GM19372 (cell line): ENCODE results near the gene VPS26B.
"Not testable (repeated sequence)": the region's sequence is repeated elsewhere in the genome, so short reads cannot be mapped to it uniquely, and the experiment has no call there.

ENCODE experiments used
- ATAC-seq: cut with Tn5 transposase; IDR thresholded peaks from one replicate; pipeline ENCODE4 v1.9.1; 2021; ENCODE audit warnings: mild to moderate bottlenecking, low read depth, moderate library complexity; ENCODE audit not compliant: unreplicated experiment

Gene VPS26B

DNA sequence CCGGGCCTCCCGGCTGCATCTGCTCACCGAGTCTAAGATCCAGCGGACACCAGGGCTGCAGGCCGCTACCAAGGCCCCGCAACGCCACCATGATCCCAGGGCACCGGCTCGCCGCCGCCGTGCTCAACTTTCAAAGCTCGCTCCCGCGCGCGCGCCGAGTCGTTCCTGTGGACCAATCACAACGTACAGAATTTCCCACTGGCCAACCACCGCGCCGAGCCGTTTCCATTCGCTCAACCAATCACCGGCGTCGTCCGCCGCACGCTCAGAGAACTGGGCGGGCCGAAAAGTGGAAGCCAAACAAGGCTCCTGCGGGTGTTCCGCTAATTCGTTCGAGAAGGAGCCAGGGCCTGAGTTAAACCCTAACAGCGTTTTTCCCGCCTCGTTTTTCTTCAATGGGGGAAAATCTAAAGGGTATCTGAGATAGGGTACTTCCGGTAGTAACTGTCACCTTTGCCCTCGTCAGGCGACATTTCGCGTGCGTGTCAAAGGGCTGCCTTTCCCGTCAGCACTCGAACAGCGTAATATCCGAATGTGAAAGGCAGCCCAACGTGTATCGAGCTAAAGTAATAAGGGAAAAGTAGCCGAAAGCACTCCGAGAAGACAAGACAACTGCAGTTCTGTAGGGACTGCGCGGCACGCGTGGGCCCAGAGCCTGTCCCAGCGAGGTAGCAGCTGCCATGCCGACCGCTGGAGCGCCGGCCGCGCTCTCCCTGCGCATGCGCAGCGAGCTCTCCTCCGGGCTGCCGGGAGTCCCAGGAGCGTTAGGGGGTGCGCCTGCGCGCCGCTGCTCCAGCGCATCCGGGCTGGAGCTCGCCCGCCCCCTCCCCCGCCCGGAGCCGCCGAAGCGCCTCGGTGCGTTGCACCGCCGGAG lies at the start of gene VPS26B, which contains the start of gene NCAPD3:
Gene VPS26B (plus strand): TSS at position 836 of the 874 bp plus-strand sequence. CDS start 452 bp downstream, outside the sequence.
Gene NCAPD3 (minus strand): TSS at position 132 of the 874 bp plus-strand sequence. CDS start 41 bp downstream, at position 91.
- ATAC-seq: peak; percentile 72

DNA sequence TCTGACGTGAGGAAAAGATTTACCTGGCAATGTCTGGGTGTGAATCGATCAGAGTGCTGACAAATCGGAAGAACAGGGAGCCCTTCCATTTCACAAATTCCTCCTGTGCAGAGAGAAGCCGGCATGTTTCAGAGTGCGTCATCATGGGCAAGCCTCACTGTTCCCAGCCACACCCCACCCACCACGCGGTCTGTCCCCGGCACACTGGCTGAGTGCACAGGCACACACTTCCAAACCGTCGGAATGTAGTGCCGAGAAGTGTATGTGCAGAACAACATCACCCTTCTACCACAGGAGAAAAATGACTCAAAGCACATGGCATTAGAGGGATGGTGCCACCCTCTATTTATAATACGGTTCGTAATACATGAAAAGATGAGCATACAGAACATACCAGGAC lies 48.2 kb upstream of the VPS26B start:
- no peak for ATAC-seq

DNA sequence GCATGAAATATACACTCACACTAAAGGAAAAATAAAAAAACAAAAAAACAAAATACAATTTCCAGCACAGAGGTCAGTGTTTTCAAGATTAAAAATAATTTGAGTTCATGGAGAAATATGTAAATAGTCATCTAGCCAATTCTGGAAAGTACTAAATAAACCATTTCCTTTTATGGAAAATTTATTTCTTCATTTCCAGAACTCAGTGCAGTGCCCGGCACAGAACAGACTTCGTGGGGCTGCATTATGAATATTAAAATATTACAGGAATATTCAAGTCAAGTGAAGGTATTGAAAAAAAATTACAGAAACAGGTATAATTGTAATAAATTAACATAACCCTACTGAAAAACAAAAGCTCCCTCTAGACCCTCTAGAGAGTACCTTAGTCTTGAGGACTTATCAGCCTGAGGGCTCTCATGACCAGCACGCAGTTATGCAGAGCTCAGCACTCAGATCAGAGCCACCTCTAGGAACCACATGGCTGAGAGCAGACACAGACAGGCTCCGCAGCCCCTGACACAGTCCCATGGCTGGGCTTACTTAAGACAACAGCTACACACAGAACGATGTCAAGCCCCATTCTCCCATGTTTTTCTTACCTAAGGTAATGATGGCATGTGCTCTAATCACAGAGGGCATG lies 46.3 kb upstream of the VPS26B start:
- no peak for ATAC-seq

DNA sequence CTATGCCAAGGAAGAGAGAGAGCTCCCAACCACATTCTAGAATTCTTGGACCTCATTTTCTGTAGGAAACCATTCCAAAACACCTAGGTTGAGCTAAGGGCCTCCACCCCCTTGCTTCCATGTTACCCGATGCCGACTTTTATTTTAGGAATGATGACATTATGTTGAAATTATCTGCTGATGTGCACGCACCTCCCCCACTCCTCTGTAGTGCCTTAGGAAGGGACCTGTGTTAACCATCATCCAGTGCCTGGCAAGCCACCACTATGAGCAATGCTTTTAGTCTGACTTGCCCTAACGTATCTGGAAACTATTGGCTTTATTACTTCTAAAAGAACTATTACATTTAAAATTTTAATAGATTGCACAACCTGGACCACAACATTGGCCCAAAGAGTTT lies 42.8 kb upstream of the VPS26B start:
- no peak for ATAC-seq

DNA sequence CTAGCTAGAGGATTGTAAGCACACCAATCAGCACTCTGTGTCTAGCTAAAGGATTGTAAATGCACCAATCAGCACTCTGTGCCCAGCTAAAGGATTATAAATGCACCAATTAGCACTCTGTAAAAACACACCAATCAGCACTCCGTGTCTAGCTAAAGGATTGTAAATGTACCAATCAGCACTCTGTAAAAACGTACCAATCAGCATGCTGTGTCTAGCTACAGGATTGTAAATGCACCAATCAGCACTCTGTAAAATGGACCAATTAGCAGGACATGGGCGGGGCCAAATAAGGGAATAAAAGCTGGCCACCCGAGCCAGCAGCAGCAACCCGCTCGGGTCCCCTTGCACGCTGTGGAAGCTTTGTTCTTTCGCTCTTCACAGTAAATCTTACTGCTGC lies 36.4 kb upstream of the VPS26B start:
- ATAC-seq: not testable (repeated sequence)

DNA sequence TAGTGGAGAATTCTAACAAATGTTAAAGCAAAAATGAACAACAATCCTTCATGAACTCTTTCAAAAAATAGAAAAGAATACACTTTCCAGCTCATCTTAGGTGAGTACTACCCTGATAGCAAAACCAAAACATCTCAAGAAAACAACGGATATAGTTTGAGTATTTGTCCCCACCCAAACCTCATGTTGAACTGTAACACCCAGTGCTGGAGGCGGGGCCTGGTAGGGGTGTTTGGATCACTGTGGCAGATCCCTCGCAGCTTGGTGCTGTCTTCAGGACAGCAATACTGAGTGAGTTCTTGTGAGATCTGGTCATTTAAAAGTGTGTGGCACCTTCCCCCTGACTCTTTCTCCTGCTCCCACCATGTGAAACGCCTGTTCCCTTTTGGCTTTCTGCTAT lies 27.7 kb upstream of the VPS26B start:
- no peak for ATAC-seq

DNA sequence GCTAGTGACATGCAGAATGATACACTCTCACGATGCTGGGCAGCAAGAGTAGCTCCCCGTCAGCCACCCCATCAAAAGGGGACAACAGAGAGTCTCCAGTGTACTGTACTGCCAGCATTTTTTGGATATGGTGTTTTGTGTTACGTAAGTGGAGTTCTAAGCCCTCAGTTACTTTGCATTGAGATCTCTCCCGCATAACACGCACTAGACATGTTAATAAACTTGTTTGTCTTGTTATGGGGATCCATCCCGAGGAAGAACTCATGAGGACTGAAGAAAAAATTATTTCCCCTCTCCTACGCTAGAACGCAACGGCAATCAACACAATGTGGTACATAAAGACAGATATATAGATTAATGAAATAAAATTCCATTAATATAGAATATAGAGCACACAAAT lies 24.9 kb upstream of the VPS26B start:
- ATAC-seq: no peak

DNA sequence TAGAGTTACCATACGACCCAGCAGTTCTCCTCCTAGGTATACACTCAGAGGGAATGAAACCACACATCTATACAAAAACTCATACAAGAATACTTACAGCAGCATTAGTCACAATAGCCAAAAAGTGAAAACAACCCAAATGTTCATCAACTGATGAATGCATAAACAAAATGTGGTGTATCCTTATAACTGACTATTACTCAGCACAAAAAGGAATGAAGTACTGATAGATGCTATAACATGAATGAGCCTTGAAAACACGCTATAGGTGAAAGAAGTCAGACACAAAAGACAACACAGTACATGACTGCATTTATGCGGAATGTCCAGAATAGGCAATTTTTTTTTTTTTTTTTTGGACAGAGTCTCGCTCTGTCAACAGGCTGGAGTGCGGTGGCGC lies 23.8 kb upstream of the VPS26B start:
- no peak for ATAC-seq

DNA sequence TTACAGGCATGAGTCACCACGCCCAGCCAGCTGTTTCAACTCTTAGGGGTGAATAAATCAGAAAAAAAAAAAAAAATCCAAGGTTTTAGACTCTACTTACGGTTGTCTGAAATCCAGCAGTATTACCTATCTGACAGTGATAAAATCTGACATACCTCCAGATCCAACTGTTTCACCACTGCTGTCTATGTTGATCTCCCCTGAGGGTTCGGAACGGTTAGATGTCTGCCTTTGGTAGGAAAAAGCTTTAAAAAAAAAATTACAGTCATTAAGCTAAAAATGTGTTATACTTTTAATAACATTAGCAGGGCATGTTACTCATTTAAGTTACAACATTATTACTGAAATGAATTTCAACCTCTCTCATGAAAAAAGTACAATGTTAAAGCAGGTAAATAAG lies 21.8 kb upstream of the VPS26B start:
- ATAC-seq: no peak

DNA sequence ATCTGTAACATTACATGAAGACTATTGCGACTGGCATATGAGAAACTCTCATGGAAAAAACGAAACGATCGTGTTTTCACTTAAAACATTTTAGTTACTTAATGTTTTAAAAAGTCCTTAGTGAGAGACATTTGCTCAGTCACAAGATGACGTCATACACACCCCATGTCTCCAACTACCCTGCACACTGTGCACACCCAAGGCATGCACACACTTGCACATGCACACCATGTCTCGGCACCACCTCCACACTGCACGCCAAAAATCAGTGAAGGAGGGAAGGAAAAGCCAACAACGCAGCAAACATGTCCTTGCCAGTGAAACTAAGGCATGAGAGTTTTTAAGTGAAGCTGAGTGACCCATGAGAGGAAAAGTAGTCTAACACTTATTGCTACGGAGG lies 18.7 kb upstream of the VPS26B start:
- ATAC-seq: no peak

DNA sequence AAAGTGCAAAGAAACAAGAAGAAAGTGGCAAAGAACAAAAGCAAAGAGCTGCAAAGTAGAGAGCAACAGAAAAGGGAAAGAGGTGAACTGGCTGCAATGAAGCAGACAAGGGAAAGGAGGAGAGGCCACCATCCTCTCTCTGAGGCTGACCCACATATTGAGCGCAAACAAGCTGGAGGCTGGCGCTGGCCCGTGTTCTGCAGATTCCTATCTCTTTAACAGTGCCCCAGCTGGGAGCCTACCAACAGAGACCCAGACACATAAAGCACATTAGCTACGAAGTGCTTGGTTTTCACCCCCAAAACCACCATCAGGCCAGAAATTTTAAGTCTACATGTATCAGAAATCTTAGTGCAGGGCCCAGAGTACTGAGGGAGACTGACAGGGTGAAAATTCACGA lies 18.3 kb upstream of the VPS26B start:
- no peak for ATAC-seq

DNA sequence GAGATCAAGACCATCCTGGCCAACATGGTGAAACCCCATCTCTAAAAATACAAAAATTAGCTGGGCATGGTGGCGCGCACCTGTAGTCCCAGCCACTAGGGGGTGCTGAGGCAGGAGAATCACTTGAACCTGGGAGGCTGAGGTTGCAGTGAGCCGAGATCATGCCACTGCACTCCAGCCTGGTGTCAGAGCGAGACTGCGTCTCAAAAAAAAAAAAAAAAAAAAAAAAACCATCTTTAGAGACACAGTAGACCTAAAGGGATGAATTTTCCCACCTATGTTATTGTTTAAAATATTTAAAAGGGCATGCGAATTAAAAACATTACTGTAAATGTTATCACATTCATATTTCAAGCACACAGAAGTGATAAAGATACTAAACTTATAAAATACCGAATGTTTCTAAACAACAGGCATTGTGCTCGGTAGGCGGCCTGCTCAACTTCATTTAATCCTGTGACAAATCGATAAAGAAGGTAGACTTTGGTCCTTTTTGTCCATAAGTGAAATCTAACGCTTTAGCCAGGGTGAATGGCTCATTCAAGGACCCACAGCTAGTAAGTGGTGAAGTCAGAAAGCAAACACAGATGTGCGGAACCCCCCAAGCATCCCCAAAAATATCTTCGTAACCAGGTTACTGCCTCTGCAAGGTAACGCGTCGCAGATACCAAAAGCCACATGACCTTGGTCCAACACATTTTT lies 16.8 kb upstream of the VPS26B start:
- no peak for ATAC-seq

DNA sequence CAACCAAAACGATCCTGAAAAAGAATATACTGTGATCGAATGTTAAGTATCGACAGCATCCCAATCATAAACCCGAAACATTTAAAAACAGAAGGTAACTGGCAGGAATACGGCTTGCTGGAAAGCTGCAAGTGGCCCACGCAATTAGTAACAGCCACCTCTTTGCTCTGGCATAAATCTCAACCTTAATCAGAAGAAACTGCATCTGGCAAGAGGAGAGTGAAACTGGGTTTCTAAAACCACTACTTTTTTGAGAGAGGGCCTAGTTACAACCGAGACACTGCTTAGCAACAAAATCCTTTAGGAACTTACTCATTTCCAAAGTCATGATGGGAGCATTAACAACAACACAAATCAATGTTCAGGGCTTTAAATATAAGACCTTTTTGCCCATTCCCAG lies 8.6 kb upstream of the VPS26B start:
- ATAC-seq: no peak

DNA sequence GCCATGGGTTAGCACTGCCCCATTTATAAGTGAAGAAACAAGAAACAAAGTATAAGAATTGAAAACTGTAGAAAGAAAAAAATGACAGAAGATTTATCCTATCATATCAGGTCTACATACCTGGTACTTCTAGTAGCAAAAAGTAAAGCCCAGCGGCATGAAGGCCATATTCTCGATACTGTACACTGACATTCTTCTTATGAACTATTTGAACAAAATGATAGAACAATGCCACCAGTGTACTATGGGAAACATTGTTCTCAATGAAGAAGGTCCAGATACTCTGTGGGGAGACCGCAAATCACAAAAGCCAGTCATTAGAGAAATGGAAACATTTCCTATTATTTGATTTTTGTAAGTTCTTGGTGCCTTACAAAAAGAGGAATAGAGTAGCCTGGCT lies 7.7 kb upstream of the VPS26B start:
- ATAC-seq: no peak

DNA sequence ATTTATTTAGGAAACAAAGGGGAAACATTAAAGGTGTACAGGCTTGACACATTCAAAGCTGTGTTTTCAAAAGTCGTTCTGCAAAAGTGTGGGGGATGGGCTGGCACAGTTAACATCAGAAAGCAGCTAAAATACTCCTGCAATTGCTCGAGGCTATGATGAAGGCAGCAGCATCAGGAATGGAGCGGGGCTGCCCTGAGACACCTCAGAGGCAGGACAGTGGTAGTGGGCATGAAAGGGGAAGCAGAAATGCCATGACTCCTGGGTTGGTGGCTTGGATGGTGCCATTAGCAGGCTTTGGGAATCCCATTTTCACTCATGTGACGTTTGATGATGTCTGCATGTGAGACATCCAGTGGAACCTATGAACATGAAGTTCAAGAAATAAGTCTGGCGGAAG lies 1.4 kb upstream of the VPS26B start:
- no peak for ATAC-seq

DNA sequence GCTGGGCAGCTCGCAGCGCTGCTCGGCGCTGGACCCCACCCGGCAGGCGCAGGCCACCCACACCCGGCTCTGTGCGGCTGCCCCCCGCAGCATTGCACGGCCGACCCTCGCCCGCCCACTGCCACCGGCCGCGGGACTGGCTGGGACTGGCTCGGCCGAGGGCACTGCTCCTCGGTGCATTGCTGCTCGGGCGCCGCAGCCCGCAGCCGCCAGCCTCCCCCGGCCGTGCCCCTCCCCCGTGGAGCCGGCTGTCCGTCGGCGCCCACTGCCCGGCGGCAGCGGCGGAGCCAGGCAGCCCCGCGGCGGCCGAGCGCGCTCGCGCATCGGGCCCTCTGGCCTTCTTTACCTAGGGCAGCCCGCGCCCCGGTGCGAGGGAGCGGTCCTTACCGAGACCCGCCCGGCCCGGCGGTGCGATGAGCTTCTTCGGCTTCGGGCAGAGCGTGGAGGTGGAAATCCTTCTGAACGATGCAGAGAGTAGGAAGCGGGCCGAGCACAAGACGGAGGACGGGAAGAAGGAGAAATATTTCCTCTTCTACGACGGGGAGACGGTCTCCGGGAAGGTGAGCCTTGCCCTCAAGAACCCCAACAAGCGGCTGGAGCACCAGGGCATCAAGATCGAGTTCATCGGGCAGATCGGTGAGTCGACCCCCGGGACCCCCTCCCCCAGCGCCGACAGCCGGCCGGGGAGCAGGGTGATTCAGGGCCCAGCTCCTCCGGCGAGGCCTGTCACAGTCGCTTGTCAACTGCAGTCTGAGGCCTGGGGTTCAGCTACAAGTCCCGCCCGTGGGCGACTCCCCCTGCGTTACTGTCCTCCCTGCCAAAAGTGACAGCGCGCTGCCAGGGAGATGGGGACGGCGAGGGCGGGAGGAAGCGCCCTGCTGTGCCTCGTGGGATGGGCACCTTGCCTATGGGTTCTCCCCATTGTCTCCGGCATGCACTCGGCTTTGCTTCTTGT lies 516 bp downstream of the VPS26B start:
- peak; percentile 18 for ATAC-seq

DNA sequence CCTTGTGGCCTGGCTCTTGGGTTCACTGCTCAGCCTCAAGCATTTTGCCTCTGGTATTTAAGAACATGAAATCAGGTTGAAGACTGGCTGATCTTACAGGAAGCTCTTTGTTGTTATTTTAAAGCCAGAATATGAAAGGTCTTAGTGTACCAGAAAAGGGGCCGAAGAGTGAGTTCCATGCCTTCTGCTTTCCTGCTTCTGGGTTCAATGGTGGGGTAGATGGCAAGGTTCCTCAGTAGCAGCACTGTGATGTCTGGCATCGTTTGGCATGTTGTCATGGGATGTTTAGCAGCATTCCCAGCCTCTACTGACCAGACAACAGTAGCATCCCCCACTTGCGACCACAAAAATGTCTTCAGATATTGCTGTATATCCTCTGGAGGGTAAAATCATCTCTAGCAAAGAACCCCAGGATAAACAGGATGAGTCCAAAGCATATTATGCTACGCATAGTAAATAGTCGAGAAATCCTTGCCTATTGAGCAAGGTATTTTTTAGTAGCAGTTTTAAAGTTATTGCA lies 2.4 kb downstream of the VPS26B start:
- ATAC-seq: no peak

DNA sequence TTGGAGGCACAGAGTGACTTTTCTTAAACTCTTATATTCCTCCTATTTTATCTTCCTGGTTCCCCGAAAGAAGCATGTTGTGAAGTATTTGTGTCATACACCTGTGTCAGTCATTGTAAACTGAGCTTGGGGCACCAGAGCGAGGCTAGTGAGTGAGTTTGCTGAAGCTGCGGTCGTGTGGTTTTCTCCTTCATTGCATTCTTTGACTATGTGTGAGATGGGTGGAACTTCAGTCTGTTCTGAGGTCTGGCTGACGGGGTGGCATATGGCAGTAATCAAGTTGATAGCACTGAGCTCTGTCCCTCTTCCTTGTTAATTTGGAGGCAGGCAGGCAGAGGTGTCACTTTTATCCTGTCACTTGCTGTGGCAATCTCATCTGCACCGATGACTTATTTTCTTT lies 4.2 kb downstream of the VPS26B start:
- ATAC-seq: peak; percentile 46

DNA sequence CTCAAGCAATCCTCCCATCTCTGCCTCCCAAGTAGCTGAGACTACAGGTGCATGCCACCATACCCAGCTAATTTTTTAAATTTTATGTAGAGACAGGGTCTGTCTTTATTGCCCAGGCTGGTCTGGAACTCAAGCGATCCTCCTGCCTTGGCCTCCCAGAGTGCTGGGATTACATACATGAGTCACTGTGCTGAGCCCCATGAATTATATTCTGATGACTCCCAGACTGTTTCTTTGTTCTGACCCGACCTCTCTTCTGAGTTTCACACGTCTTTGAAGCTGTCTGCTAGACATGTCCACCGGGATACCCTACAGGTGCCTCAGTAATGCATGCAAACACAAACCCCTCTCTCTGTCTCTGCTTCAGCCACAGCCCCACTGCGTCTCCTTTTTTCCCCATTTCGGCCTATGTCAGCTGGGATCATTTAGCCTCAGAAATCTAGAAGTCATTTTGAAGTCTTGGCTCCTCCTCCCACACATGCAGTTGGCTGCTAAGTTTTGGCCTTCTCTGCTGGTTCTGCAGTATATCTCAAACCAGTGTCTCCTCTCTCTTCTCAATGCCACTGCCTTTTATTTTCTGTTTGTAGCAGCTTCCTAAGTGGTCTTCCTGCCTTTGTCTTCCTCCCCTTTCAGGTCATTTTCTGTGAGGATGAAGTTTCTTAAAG lies 4.8 kb downstream of the VPS26B start:
- ATAC-seq: no peak
